ENCODE results near the gene HARBI1. TPM values are rescaled to one million over a fixed set of nuclear protein-coding genes. Genes with fewer than 3 reads are reported as not detected.

HARBI1 gene
- polyA plus RNA-seq, 1 of the 3 experiments (the other 2 are of a cell fraction), result 2.4 TPM

DNA sequence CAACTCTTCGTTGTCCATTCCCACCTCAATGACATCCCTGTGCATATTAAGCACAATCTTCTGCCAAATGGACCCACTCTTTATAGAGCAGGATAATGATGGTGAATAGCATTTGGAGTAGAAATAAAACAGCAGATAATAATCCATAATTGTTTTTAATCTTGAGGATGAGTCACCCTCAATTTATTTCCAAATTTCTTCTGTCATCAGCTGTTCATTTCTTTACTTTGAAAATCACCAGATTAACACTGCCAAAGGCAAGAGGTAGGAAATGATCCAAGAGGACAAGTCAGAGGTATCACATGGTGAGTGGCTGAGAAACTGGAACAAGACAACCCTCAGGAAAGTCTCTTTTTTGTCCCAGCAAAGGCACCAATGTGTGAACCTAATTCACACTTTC, 15.9 kb downstream of the HARBI1 start:
- Histone ChIP-seq H3K4me3 (ENCODE audit: low read depth in 2 of 2, low read length in 1 of 2) (no peak overlapping the region), H4K20me1 (ENCODE audit: insufficient read depth) (no peaks in the 10 kb centered on the region), H3K36me3 (replicated peaks in 1 of 2; ENCODE audit: control insufficient read depth in 1 of 2, insufficient read depth in 2 of 2, low read length in 1 of 2) (peaks cover 0 to 4% of the 10 kb centered on the region in 2 experiments), H3K79me2 (ENCODE audit: insufficient read depth) (no peaks in the 10 kb centered on the region), H3K9me3 (no peaks in the 10 kb centered on the region), H3K27ac (ENCODE audit: low read depth in 2 of 2, low read length in 1 of 2) (no peak overlapping the region), H3K4me2 (no peak overlapping the region), H3K9me2 (no peaks in the 10 kb centered on the region), H3F3A (replicated peaks; ENCODE audit: insufficient read depth) (peaks cover 5% of the 10 kb centered on the region), H2AFZ (ENCODE audit: low read depth) (no peak overlapping the region), H3K27me3 (ENCODE audit: insufficient read depth) (no peaks in the 10 kb centered on the region), H3K9ac (no peak overlapping the region), H3K4me1 (ENCODE audit: control insufficient read depth in 1 of 2, insufficient read depth in 2 of 2, low read depth in 1 of 2, low read length in 1 of 2) (no peaks in the 10 kb centered on the region)
- POLR2A ChIA-PET, result no interaction called here
- no peak for DNase-seq
- WGBS (ENCODE audit: low lambda C conversion rate), result 71% methylated on average over 1 of the region's 1 CpG
- CTCF ChIA-PET, result interaction anchor here (0.6 kb wide), 1 partner anchor 174 kb away, joined by 3 read pairs; no protein-coding TSS in a partner anchor
- TF ChIP-seq TCF12 (IDR thresholded peaks at IDR 0.05), result peak; percentile 12; the same call in 1 of the 2 replicates
- TF ChIP-seq, protein P1, sequence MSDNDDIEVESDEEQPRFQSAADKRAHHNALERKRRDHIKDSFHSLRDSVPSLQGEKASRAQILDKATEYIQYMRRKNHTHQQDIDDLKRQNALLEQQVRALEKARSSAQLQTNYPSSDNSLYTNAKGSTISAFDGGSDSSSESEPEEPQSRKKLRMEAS (IDR thresholded peaks at IDR 0.05; ENCODE audit: low read depth), result no peak

DNA sequence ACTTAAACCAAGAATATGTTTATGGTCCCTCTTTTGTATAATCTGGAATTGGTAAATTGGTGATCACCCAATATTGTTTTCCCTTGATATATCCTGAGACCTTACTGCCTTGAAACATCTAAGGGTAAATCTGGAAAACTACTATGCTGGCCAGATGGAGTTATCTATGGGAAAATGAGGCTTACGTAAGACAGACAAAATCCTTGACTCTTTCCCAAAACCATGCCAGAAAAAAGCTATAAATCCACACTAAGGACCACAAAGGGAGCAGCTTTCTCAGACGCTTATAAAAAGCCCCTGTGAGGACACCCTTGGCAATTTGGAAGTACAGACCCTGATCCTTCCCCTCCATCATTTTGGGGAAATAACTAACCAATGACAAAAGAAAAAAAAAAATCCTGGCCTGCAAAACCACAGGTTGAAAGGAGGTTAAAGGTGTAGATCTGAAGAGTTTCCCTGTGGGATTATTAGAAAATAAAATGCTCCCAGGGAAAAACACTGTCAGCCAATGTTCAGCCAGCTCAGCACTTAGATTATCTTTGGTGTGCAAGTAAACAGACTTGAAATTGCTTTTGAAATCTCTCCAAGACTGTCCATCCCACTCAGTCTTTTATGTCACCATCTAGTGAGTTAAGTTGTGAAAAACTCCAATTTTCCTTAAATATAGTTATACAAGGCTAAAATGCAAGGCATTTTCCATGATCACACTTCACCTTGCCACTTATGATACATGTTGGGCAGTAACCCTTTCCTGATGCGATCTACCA, 16.6 kb downstream of the HARBI1 start:
- no peak overlapping the region for H3K27ac ChIP-seq (ENCODE audit: low read depth in 2 of 2, low read length in 1 of 2)
- DNase-seq, result no peak
- no peak overlapping the region for H3K4me2 ChIP-seq
- no peak overlapping the region for H3K9ac ChIP-seq
- H3K4me1 ChIP-seq (ENCODE audit: control insufficient read depth in 1 of 2, insufficient read depth in 2 of 2, low read depth in 1 of 2, low read length in 1 of 2), result no peaks in the 10 kb centered on the region
- H3F3A ChIP-seq (replicated peaks; ENCODE audit: insufficient read depth), result peaks cover 5% of the 10 kb centered on the region
- no peaks in the 10 kb centered on the region for H3K9me2 ChIP-seq
- H3K4me3 ChIP-seq (ENCODE audit: low read depth in 2 of 2, low read length in 1 of 2), result no peak overlapping the region
- H3K9me3 ChIP-seq, result no peaks in the 10 kb centered on the region
- peaks cover 0 to 4% of the 10 kb centered on the region in 2 experiments for H3K36me3 ChIP-seq (replicated peaks in 1 of 2; ENCODE audit: control insufficient read depth in 1 of 2, insufficient read depth in 2 of 2, low read length in 1 of 2)
- 91% methylated on average over 3 of the region's 3 CpGs for WGBS (ENCODE audit: low lambda C conversion rate)
- POLR2A ChIA-PET, result no interaction called here
- H4K20me1 ChIP-seq (ENCODE audit: insufficient read depth), result no peaks in the 10 kb centered on the region
- CTCF ChIA-PET, result interaction anchor here (1.5 kb wide), 1 partner anchor 18 kb away, joined by 5 read pairs; the partner anchor contains the start of gene ATG13
- H3K79me2 ChIP-seq (ENCODE audit: insufficient read depth), result no peaks in the 10 kb centered on the region
- no peak overlapping the region for H2AFZ ChIP-seq (ENCODE audit: low read depth)
- H3K27me3 ChIP-seq (ENCODE audit: insufficient read depth), result no peaks in the 10 kb centered on the region
- TF ChIP-seq RFX5 (IDR thresholded peaks at IDR 0.05; ENCODE audit: low read length), result no peak
- TF ChIP-seq EP300 (IDR thresholded peaks at IDR 0.05; ENCODE audit: borderline replicate concordance in 1 of 2, low read depth in 1 of 2, low read length in 1 of 2), result no peak
- TF ChIP-seq, protein P2, sequence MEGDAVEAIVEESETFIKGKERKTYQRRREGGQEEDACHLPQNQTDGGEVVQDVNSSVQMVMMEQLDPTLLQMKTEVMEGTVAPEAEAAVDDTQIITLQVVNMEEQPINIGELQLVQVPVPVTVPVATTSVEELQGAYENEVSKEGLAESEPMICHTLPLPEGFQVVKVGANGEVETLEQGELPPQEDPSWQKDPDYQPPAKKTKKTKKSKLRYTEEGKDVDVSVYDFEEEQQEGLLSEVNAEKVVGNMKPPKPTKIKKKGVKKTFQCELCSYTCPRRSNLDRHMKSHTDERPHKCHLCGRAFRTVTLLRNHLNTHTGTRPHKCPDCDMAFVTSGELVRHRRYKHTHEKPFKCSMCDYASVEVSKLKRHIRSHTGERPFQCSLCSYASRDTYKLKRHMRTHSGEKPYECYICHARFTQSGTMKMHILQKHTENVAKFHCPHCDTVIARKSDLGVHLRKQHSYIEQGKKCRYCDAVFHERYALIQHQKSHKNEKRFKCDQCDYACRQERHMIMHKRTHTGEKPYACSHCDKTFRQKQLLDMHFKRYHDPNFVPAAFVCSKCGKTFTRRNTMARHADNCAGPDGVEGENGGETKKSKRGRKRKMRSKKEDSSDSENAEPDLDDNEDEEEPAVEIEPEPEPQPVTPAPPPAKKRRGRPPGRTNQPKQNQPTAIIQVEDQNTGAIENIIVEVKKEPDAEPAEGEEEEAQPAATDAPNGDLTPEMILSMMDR (IDR thresholded peaks at IDR 0.05), result no peak
- no peak for TF ChIP-seq FOXM1 (IDR thresholded peaks at IDR 0.05; ENCODE audit: low read depth)
- no peak for TF ChIP-seq ELF1 (IDR thresholded peaks at IDR 0.05)
- no peak for TF ChIP-seq SIN3A (IDR thresholded peaks at IDR 0.05; ENCODE audit: borderline replicate concordance, low read depth, low read length)
- TF ChIP-seq, protein P3, sequence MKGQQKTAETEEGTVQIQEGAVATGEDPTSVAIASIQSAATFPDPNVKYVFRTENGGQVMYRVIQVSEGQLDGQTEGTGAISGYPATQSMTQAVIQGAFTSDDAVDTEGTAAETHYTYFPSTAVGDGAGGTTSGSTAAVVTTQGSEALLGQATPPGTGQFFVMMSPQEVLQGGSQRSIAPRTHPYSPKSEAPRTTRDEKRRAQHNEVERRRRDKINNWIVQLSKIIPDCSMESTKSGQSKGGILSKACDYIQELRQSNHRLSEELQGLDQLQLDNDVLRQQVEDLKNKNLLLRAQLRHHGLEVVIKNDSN (IDR thresholded peaks at IDR 0.05; ENCODE audit: borderline replicate concordance, low read depth), result no peak
- no peak for TF ChIP-seq YY1 (IDR thresholded peaks at IDR 0.05; ENCODE audit: low read depth)

Data from SK-N-SH (cell line).